Colonic mucosa (tissue), 4 donors: ENCODE measurements around the gene RAB37. TPM values are rescaled to one million over a fixed set of nuclear protein-coding genes. Genes with fewer than 3 reads are reported as not detected.

Experiments
- DNase-seq: peaks from one replicate; pipeline ENCODE4 v3.0.0-alpha.2; 2020
- H3K27ac ChIP-seq: fragments of 200-600 bp; one replicate; pipeline ENCODE4 v1.8.0; 2021
- H3K27me3 ChIP-seq: fragments of 200-600 bp; one replicate; pipeline ENCODE4 v1.8.0; 2021
- H3K36me3 ChIP-seq: fragments of 200-600 bp; one replicate; pipeline ENCODE4 v1.8.0; 2021
- H3K4me1 ChIP-seq: fragments of 200-600 bp; one replicate; pipeline ENCODE4 v1.8.0; 2021; ENCODE audit warnings: mild to moderate bottlenecking
- H3K4me3 ChIP-seq: fragments of 200-600 bp; one replicate; pipeline ENCODE4 v1.8.0; 2021
- H3K9ac ChIP-seq, 2 donors: one replicate each; pipeline ENCODE4 v1.7.0; 2013; ENCODE audit warnings: control low read depth in 2 of 2, low read depth in 2 of 2, low read length in 2 of 2
- H3K9me3 ChIP-seq: fragments of 200-600 bp; one replicate; pipeline ENCODE4 v1.8.0; 2021
- intact Hi-C: fragments of 100-400 bp; cut with DNase I; formaldehyde crosslinking; loops from one replicate; pipeline ENCODE4 v1.14.1; 2022
- total RNA-seq, 2 donors: library from RNA; stranded (reverse); fragmentation: NEBNext Ultra II Directional in 1 of 2; extraction: Animal tissue kit (Norgen Biotek cat#: 25700) in 1 of 2; gene quantifications; one replicate each; pipeline ENCODE4 v1.2.1, GENCODE V29; 2021
- TF ChIP-seq, protein P1 (sequence below): fragments of 200-600 bp; IDR thresholded peaks from one replicate; pipeline ENCODE4 v1.8.0; 2022; ENCODE audit warnings: antibody characterized with exemption, mild to moderate bottlenecking
- donor health status: healthy.
- donor health status: DM: no; HTN: no; CAD: no.
- donor health status: DM: no; HTN: no; CAD: no.

RAB37 gene
- total RNA-seq, 2 donors from 2014 or later: 4.5 to 7.2 TPM

- Histone ChIP-seq H3K4me3 (no peak overlapping the region), H3K27me3 (no peaks in the 10 kb centered on the region), H3K9ac (no peak overlapping the region), H3K9me3 (no peaks in the 10 kb centered on the region), H3K36me3 (peaks cover 4% of the 10 kb centered on the region), H3K4me1 (peaks cover 15% of the 10 kb centered on the region), H3K27ac (no peak overlapping the region)
- DNase-seq: no peak
- intact Hi-C loops: no loop called here
- TF ChIP-seq, protein P1, sequence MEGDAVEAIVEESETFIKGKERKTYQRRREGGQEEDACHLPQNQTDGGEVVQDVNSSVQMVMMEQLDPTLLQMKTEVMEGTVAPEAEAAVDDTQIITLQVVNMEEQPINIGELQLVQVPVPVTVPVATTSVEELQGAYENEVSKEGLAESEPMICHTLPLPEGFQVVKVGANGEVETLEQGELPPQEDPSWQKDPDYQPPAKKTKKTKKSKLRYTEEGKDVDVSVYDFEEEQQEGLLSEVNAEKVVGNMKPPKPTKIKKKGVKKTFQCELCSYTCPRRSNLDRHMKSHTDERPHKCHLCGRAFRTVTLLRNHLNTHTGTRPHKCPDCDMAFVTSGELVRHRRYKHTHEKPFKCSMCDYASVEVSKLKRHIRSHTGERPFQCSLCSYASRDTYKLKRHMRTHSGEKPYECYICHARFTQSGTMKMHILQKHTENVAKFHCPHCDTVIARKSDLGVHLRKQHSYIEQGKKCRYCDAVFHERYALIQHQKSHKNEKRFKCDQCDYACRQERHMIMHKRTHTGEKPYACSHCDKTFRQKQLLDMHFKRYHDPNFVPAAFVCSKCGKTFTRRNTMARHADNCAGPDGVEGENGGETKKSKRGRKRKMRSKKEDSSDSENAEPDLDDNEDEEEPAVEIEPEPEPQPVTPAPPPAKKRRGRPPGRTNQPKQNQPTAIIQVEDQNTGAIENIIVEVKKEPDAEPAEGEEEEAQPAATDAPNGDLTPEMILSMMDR: no peak
These were observed 30.1 kb downstream of the RAB37 start for GRCh38 chr17:74767111-74767516.

DNA sequence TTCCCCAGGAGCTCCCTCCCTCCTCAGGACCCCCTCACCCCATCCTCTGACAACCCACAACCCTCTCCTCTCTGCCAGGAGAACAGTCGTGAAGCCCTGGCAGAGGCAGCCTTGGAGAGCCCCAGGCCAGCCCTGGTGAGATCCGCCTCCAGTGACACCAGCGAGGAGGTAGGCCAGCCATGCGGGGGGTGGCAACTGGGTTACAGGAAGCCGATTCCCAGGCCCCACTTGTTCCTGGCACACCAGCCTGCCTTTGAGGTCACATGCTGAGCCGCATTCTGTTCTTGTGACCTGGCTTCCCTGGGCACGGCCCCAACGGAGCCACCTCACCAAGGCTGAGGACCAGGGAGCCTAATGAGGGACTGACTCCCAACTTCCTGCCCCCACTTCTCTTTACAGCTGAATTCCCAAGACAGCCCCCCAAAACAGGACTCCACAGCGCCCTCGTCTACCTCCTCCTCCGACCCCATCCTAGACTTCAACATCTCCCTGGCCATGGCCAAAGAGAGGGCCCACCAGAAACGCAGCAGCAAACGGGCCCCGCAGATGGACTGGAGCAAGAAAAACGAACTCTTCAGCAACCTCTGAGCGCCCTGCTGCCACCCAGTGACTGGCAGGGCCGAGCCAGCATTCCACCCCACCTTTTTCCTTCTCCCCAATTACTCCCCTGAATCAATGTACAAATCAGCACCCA is 31.2 kb downstream of the RAB37 start:
- no peaks in the 10 kb centered on the region for H3K9me3 ChIP-seq
- H3K27ac ChIP-seq: no peak overlapping the region
- H3K9ac ChIP-seq: no peak overlapping the region
- H3K4me1 ChIP-seq: peaks cover 13% of the 10 kb centered on the region
- DNase-seq: no peak
- TF ChIP-seq, protein P1: no peak
- H3K4me3 ChIP-seq: no peak overlapping the region
- H3K36me3 ChIP-seq: peaks cover 4% of the 10 kb centered on the region
- intact Hi-C loops: no loop called here
- H3K27me3 ChIP-seq: no peaks in the 10 kb centered on the region

DNA sequence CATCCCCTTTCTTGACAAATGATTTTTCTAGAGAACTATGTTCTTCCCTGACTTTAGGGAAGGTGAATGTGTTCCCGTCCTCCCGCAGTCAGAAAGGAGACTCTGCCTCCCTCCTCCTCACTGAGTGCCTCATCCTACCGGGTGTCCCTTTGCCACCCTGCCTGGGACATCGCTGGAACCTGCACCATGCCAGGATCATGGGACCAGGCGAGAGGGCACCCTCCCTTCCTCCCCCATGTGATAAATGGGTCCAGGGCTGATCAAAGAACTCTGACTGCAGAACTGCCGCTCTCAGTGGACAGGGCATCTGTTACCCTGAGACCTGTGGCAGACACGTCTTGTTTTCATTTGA is 31.7 kb downstream of the RAB37 start:
- no peak for DNase-seq
- Histone ChIP-seq H3K36me3 (peaks cover 4% of the 10 kb centered on the region), H3K27me3 (no peaks in the 10 kb centered on the region), H3K4me1 (peaks cover 8% of the 10 kb centered on the region), H3K27ac (no peak overlapping the region), H3K4me3 (no peak overlapping the region), H3K9ac (no peak overlapping the region), H3K9me3 (no peaks in the 10 kb centered on the region)
- intact Hi-C loops: no loop called here
- TF ChIP-seq, protein P1: no peak

DNA sequence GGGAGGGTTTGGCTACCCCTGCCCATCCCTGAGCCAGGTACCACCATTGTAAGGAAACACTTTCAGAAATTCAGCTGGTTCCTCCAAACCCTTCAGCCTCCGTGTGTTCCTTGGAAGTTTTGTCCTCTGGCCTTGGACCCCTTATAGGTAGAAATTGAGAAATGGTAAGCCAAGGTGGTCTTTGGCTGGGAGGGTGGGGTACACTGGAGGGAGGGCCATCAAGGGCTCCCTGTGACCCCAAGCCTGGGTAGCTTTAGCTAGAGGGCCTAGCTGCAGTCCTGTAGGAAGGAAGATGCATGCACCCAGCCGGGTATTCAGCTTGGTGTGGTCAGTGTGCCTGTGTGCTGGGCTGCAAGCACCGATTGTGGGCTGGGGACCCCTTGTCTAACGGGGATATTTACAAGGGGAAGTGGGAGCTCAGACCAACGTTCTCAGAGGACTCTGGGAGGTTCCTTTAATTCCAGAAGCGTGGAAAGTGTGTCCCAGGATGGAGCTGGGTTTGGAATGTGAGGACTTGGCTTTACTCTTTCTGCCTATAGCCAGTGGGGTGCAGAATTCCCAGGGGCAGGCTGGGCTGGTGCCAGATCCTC is 32.3 kb downstream of the RAB37 start:
- DNase-seq: no peak
- Histone ChIP-seq H3K36me3 (peaks cover 4% of the 10 kb centered on the region), H3K27me3 (no peaks in the 10 kb centered on the region), H3K27ac (no peak overlapping the region), H3K4me1 (peaks cover 5% of the 10 kb centered on the region), H3K4me3 (no peak overlapping the region), H3K9me3 (no peaks in the 10 kb centered on the region), H3K9ac (no peak overlapping the region)
- TF ChIP-seq, protein P1: no peak
- intact Hi-C loops: no loop called here

DNA sequence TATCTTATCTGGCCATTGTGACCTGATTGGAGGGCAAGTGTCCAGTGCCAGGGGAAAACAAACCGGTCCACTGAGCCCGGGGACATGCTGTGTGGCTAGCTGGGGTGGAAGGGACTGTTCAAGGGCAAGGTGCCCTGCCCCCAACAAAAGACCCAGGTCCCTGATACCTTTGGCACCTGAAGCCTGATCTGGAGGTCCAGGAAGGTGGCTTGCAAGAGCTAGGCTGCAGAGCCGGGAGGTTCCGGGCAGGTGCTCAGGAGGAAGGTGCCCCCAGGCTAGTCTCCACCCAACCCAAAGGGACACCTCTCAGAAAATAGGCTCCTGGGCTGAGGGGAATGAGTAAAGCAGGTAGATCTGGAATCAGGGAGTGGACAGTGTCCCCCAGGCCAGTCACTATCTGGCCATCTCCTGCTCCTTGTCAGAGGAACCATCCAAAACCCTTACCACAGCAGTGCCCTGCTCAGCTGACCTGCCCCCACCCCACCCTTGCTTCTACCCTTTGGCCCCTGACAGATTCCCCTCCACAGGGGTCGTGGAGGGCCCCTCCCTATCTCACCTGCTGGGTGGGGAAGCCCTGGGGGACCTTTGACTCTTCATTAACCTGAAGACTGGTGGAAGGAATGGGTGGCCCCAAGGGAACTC is 32.9 kb downstream of the RAB37 start:
- Histone ChIP-seq H3K9me3 (no peaks in the 10 kb centered on the region), H3K9ac (no peak overlapping the region), H3K27ac (no peak overlapping the region), H3K4me3 (no peak overlapping the region), H3K36me3 (peaks cover 4% of the 10 kb centered on the region), H3K4me1 (peaks cover 5% of the 10 kb centered on the region), H3K27me3 (no peaks in the 10 kb centered on the region)
- TF ChIP-seq, protein P1: no peak
- intact Hi-C loops: loop anchor here (2.0 kb wide), 1 partner anchor 25 kb away; no protein-coding TSS in a partner anchor
- DNase-seq: no peak
